H1 (cell line): ENCODE results near the gene HOXC5. TPM values are rescaled to one million over a fixed set of nuclear protein-coding genes. Genes with fewer than 3 reads are reported as not detected.
A peak's percentile ranks its signal among the peaks of the same experiment; 100 is the strongest.

Experiments used
- CTCF ChIA-PET: fragments of 300-600 bp; sonication (Branson Sonifier 250); formaldehyde crosslinking; loops from one replicate; lab custom pipeline; 2021; ENCODE audit not compliant: partially characterized antibody; lab: Charles Lee
- POLR2A ChIA-PET: fragments of 300-600 bp; sonication (Branson Sonifier 250); formaldehyde crosslinking; loops from one replicate; lab custom pipeline; 2021; ENCODE audit warnings: inconsistent platforms; ENCODE audit not compliant: partially characterized antibody; lab: Charles Lee
- DNase-seq, 2 experiments: peaks; one replicate each; pipeline versions ENCODE4 v3.0.0 to v3.0.0-alpha.2; 2010 to 2022; ENCODE audit warnings: low spot score in 2 of 2, low read depth in 1 of 2, mixed read lengths in 1 of 2
- FAIRE-seq: peaks from 2 replicates; lab custom pipeline; 2011; peaks lifted over from hg19 to GRCh38; lab: Jason Lieb, UNC
- H2AFZ ChIP-seq: 2 replicates; pipeline ENCODE4 v1.8.1; 2012; ENCODE audit warnings: low read length, inconsistent platforms
- H2AK5ac ChIP-seq: 2 replicates; pipeline ENCODE4 v1.6.1; 2013; ENCODE audit warnings: low read depth, low read length
- H2BK120ac ChIP-seq: replicated peaks from 2 replicates; pipeline ENCODE3; 2013; ENCODE audit warnings: low read depth, low read length, inconsistent platforms
- H2BK12ac ChIP-seq: 2 replicates; pipeline ENCODE4 v1.6.1; 2013; ENCODE audit warnings: low read depth, low read length
- H2BK15ac ChIP-seq: 2 replicates; pipeline ENCODE4 v1.6.1; 2013; ENCODE audit warnings: low read length
- H2BK20ac ChIP-seq: 2 replicates; pipeline ENCODE4 v1.6.1; 2013; ENCODE audit warnings: low read length
- H2BK5ac ChIP-seq: 2 replicates; pipeline ENCODE4 v1.6.1; 2013; ENCODE audit warnings: low read depth, low read length
- H3K14ac ChIP-seq: 2 replicates; pipeline ENCODE4 v1.6.1; 2013; ENCODE audit warnings: inconsistent platforms; ENCODE audit not compliant: insufficient read length
- H3K18ac ChIP-seq: 2 replicates; pipeline ENCODE4 v1.6.1; 2013; ENCODE audit warnings: low read length; ENCODE audit errors: extremely low read depth
- H3K23ac ChIP-seq: 2 replicates; pipeline ENCODE4 v1.6.1; 2013; ENCODE audit warnings: inconsistent platforms; ENCODE audit not compliant: insufficient read length
- H3K23me2 ChIP-seq: 2 replicates; pipeline ENCODE4 v1.6.1; 2013; ENCODE audit warnings: low read depth, low read length
- H3K27ac ChIP-seq: 2 replicates; pipeline ENCODE4 v1.6.1; 2011; ENCODE audit warnings: low read depth, low read length, inconsistent platforms
- H3K27me3 ChIP-seq, 4 experiments: replicated peaks in 1 of 4; 1 replicate in 1 of 4; 2 replicates in 3 of 4; pipeline versions ENCODE4 v1.6.1 to v1.8.1; 2011 to 2013; ENCODE audit warnings: low read length in 3 of 4, mild to moderate bottlenecking in 3 of 4, inconsistent platforms in 2 of 4, mixed read lengths in 2 of 4, moderate library complexity in 1 of 4; ENCODE audit not compliant: control insufficient read depth in 3 of 4, insufficient read depth in 3 of 4; ENCODE audit errors: extremely low read depth in 1 of 4
- H3K36me3 ChIP-seq, 4 experiments: 2 replicates each; pipeline versions ENCODE4 v1.6.1 to v1.8.1; 2011 to 2013; ENCODE audit warnings: mild to moderate bottlenecking in 4 of 4, low read length in 3 of 4, moderate library complexity in 2 of 4, control low read depth in 1 of 4, inconsistent platforms in 1 of 4; ENCODE audit not compliant: insufficient read depth in 4 of 4, control insufficient read depth in 2 of 4
- H3K4ac ChIP-seq: replicated peaks from 2 replicates; pipeline ENCODE3; 2013; ENCODE audit warnings: low read length, low read depth, mixed read lengths, inconsistent platforms; ENCODE audit not compliant: insufficient read length
- H3K4me1 ChIP-seq, 4 experiments: replicated peaks in 1 of 4; 1 replicate in 1 of 4; 2 replicates in 3 of 4; pipeline versions ENCODE4 v1.6.1 to v1.8.1; 2011 to 2013; ENCODE audit warnings: low read length in 3 of 4, inconsistent platforms in 2 of 4, mixed read lengths in 1 of 4; ENCODE audit not compliant: insufficient read depth in 4 of 4, control insufficient read depth in 3 of 4
- H3K4me2 ChIP-seq, 2 experiments: 2 replicates each; pipeline versions ENCODE4 v1.6.1 to v1.8.1; 2011 to 2013; ENCODE audit warnings: low read depth in 2 of 2, low read length in 2 of 2, control low read depth in 1 of 2, inconsistent platforms in 1 of 2, mild to moderate bottlenecking in 1 of 2; ENCODE audit not compliant: insufficient read depth in 1 of 2
- H3K4me3 ChIP-seq, 4 experiments: fragments of 200-600, 300-600 bp in 1 of 4; sonication (generic), shearing (Covaris generic), sonication (Bioruptor Twin) in 1 of 4; 2 replicates each; pipeline versions ENCODE4 v1.5.1 to v1.8.1; 2011 to 2016; ENCODE audit warnings: low read length in 4 of 4, low read depth in 3 of 4, control low read depth in 2 of 4, inconsistent platforms in 2 of 4, mild to moderate bottlenecking in 2 of 4, mixed read lengths in 1 of 4, moderate library complexity in 1 of 4; ENCODE audit not compliant: insufficient read depth in 2 of 4; ENCODE audit errors: extremely low read depth in 1 of 4
- H3K56ac ChIP-seq: replicated peaks from 2 replicates; pipeline ENCODE3; 2013; ENCODE audit warnings: low read depth, mild to moderate bottlenecking, mixed read lengths, low read length, inconsistent platforms; ENCODE audit not compliant: insufficient read length
- H3K79me1 ChIP-seq: 2 replicates; pipeline ENCODE4 v1.6.1; 2013; ENCODE audit warnings: low read depth, low read length, control low read depth
- H3K79me2 ChIP-seq, 2 experiments: 2 replicates each; pipeline versions ENCODE4 v1.6.1 to v1.8.1; 2012 to 2013; ENCODE audit warnings: low read length in 2 of 2, mild to moderate bottlenecking in 2 of 2, inconsistent platforms in 1 of 2; ENCODE audit not compliant: insufficient read depth in 2 of 2, control insufficient read depth in 1 of 2
- H3K9ac ChIP-seq, 4 experiments: replicated peaks in 1 of 4; 1 replicate in 1 of 4; 2 replicates in 3 of 4; pipeline versions ENCODE4 v1.6.1 to v1.8.1; 2011 to 2013; ENCODE audit warnings: low read depth in 3 of 4, low read length in 3 of 4, control low read depth in 2 of 4, mild to moderate bottlenecking in 2 of 4, moderate library complexity in 2 of 4, inconsistent platforms in 1 of 4; ENCODE audit errors: extremely low read depth in 1 of 4
- H3K9me3 ChIP-seq, 2 experiments: 2 replicates each; pipeline versions ENCODE4 v1.6.1 to v1.8.1; 2012 to 2013; ENCODE audit warnings: mild to moderate bottlenecking in 2 of 2, moderate library complexity in 2 of 2, control low read depth in 1 of 2, inconsistent platforms in 1 of 2, low read depth in 1 of 2, low read length in 1 of 2, mixed read lengths in 1 of 2; ENCODE audit not compliant: insufficient read depth in 2 of 2
- H4K20me1 ChIP-seq, 2 experiments: replicated peaks in 1 of 2; 2 replicates each; pipeline versions ENCODE3 to v1.8.1; 2011 to 2013; ENCODE audit warnings: inconsistent platforms in 2 of 2, low read length in 2 of 2, mild to moderate bottlenecking in 1 of 2; ENCODE audit not compliant: insufficient read depth in 2 of 2, control insufficient read depth in 1 of 2
- H4K5ac ChIP-seq: 2 replicates; pipeline ENCODE4 v1.6.1; 2013; ENCODE audit warnings: low read length, low read depth, mixed read lengths, inconsistent platforms; ENCODE audit not compliant: insufficient read length
- H4K8ac ChIP-seq: 2 replicates; pipeline ENCODE4 v1.8.0; 2013; ENCODE audit warnings: mild to moderate bottlenecking, moderate library complexity, low read length, inconsistent platforms; ENCODE audit not compliant: insufficient read depth; ENCODE audit errors: extremely low read depth
- H4K91ac ChIP-seq: replicated peaks from 2 replicates; pipeline ENCODE3; 2013; ENCODE audit warnings: low read length, mixed read lengths, inconsistent platforms; ENCODE audit not compliant: insufficient read length
- ASH2L ChIP-seq: fragments of 200-600, 300-600 bp; sonication (generic); IDR thresholded peaks from one replicate; pipeline ENCODE4 v1.7.1; 2017; ENCODE audit warnings: low read length
- CREB1 ChIP-seq: IDR thresholded peaks from 2 replicates; pipeline ENCODE4 v1.6.1; 2012; ENCODE audit warnings: inconsistent platforms
- HDAC2 ChIP-seq, 2 experiments: fragments of 300-600 bp in 1 of 2; sonication (generic) in 1 of 2; IDR thresholded peaks; 2 replicates each; pipeline ENCODE4 v1.6.1; 2011 to 2012; ENCODE audit warnings: low read depth in 2 of 2, low read length in 2 of 2, mild to moderate bottlenecking in 2 of 2, moderate library complexity in 2 of 2, borderline replicate concordance in 1 of 2, inconsistent platforms in 1 of 2
- MAFK ChIP-seq: IDR thresholded peaks from 2 replicates; pipeline ENCODE4 v1.6.1; 2012; ENCODE audit warnings: low read depth, mild to moderate bottlenecking, improper control_type of control experiment, low read length
- SIRT6 ChIP-seq: IDR thresholded peaks from one replicate; pipeline ENCODE4 v1.7.1; 2012; ENCODE audit warnings: low read length, inconsistent platforms
- SIX5 ChIP-seq: IDR thresholded peaks from 2 replicates; pipeline ENCODE4 v1.6.1; 2011; ENCODE audit warnings: mild to moderate bottlenecking, low read depth, low read length
- SP2 ChIP-seq: IDR thresholded peaks from 2 replicates; pipeline ENCODE4 v1.6.1; 2012; ENCODE audit warnings: mild to moderate bottlenecking, low read length, inconsistent platforms
- SP4 ChIP-seq: IDR thresholded peaks from 2 replicates; pipeline ENCODE4 v1.6.1; 2012; ENCODE audit warnings: low read length, inconsistent platforms
- USF2 ChIP-seq: IDR thresholded peaks from 2 replicates; pipeline ENCODE4 v1.6.1; 2011; ENCODE audit warnings: low read length, improper control_type of control experiment
- YY1 ChIP-seq: IDR thresholded peaks from 2 replicates; pipeline ENCODE4 v1.6.1; 2011; ENCODE audit warnings: low read depth, mild to moderate bottlenecking, low read length
- whole genome bisulfite sequencing, 2 experiments: shearing (Covaris generic) in 1 of 2; methylation state at CpG; one replicate each; pipeline versions ENCODE4 v1.1.6 to v1.1.7; 2013 to 2015; ENCODE audit warnings: low lambda C conversion rate in 2 of 2, mixed read lengths in 2 of 2, inconsistent platforms in 1 of 2, low coverage in 1 of 2, missing lambda C conversion rate in 1 of 2; ENCODE audit not compliant: insufficient replicate concordance in 2 of 2, insufficient coverage in 1 of 2, insufficient read length in 1 of 2; ENCODE audit errors: extremely low coverage in 1 of 2, missing lambda C conversion rate in 1 of 2; 5-methylcytosine and 5-hydroxymethylcytosine counted together
- polyA plus RNA-seq, 7 experiments: library from polyadenylated mRNA; depleted of rRNA in 3 of 7; stranded (reverse) in 5 of 7; unstranded in 2 of 7; fragments of >200 nt in 5 of 7; fragments of 200-250 nt in 2 of 7; gene quantifications; 1 replicate in 5 of 7; 2 replicates in 1 of 7; 4 replicates in 1 of 7; pipeline versions ENCODE4 v1.2.1 to v1.2.3, GENCODE V29; 2011 to 2013; ENCODE audit warnings: missing spikeins in 2 of 7, mixed read lengths in 2 of 7
- total RNA-seq: library from RNA; stranded (reverse); fragmentation: NEBNext Ultra II Directional; extraction: Animal tissue kit (Norgen Biotek cat#: 25700); gene quantifications from 2 replicates; pipeline ENCODE4 v1.2.1, GENCODE V29; 2021

Gene HOXC5
- total and polyA plus RNA-seq, 2 of the 8 experiments (the other 6 are each of a cell fraction or from before 2014, with no cell fraction given) = not detected

- no peak overlapping the region for H2AK5ac ChIP-seq
- H3K56ac ChIP-seq = no peak overlapping the region
- H2BK120ac ChIP-seq = no peak overlapping the region
- peak overlapping the region; percentile 23 to 56 for H3K4me2 ChIP-seq
- WGBS, 2 experiments = 1% methylated on average over 27 of the region's 48 CpGs; no CpG with 5 or more reads in 1 of the 2 experiments
- peaks cover 27 to 28% of the 10 kb centered on the region in 2 experiments for H4K20me1 ChIP-seq
- H3K18ac ChIP-seq = no peak overlapping the region; the same call in 1 of the 2 replicates
- H3K9ac ChIP-seq = no peak overlapping the region
- H3K23me2 ChIP-seq = peaks cover 4% of the 10 kb centered on the region; the same call in 1 of the 2 replicates
- no peak overlapping the region for H4K91ac ChIP-seq
- H2BK20ac ChIP-seq = peak overlapping the region; percentile 72; the same call in 1 of the 2 replicates
- H3K4me3 ChIP-seq = peak overlapping the region in 1 of 4 experiments; percentile 45; a peak in 3 of 8 replicates
- H3K27me3 ChIP-seq = peaks cover 97 to 100% (median 100%) of the 10 kb centered on the region in 4 experiments
- peaks cover 0 to 4% of the 10 kb centered on the region in 2 experiments; a peak in 1 of 4 replicates for H3K9me3 ChIP-seq
- H4K8ac ChIP-seq = no peak overlapping the region
- H3K36me3 ChIP-seq = peaks cover 0 to 19% (median 0%) of the 10 kb centered on the region in 4 experiments; a peak in 1 of 8 replicates
- peaks cover 0 to 17% (median 8%) of the 10 kb centered on the region in 4 experiments; a peak in 5 of 7 replicates for H3K4me1 ChIP-seq
- no peak overlapping the region for H3K23ac ChIP-seq
- H3K79me2 ChIP-seq = no peaks in the 10 kb centered on the region
- DNase-seq (peak in 1 of 2 experiments; percentile 80), FAIRE-seq (no peak)
- POLR2A ChIA-PET = interaction anchor here (1.6 kb wide), 1 partner anchor 10 kb away, joined by 4 read pairs; no protein-coding TSS in a partner anchor
- H3K4ac ChIP-seq = no peak overlapping the region
- H3K14ac ChIP-seq = no peak overlapping the region
- no peak overlapping the region for H3K27ac ChIP-seq
- H2BK5ac ChIP-seq = peak overlapping the region; percentile 2; the same call in 1 of the 2 replicates
- H2BK12ac ChIP-seq = peak overlapping the region; percentile 68
- H4K5ac ChIP-seq = no peak overlapping the region
- peak overlapping the region; percentile 72; the same call in 1 of the 2 replicates for H2BK15ac ChIP-seq
- CTCF ChIA-PET = interaction anchor here (0.7 to 4.4 kb wide), 10 partner anchors 8 to 218 kb away, joined by 3 to 28 read pairs (median 4); partner anchors contain the start of genes HOXC10 and HOXC8
- no peak overlapping the region for H2AFZ ChIP-seq
- H3K79me1 ChIP-seq = no peaks in the 10 kb centered on the region
- TF ChIP-seq SIRT6 (no peak), ASH2L (peak; percentile 15), YY1 (0 out of 2 replicates have a peak, but pooled peaks have one; percentile 34), MAFK (no peak), SP2 (no peak), SIX5 (no peak), USF2 (no peak), SP4 (no peak), CREB1 (no peak), HDAC2 (IDR thresholded peaks at IDR 0.05; ENCODE audit: borderline replicate concordance in 1 of 2, low read depth in 2 of 2, low read length in 2 of 2) (0 out of 4 replicates have a peak, but pooled peaks of 1 of the 2 experiments have one; percentile 19)
Measured at GRCh38 chr12:53995378-53996239, 37.2 kb upstream of the HOXC5 start.
